ENCODE measurements around the gene RNF208.

The RNF208 gene

GRCh38 chr9:137222190-137223077, at the start of gene RNF208:
RNF208 (minus strand) TSS chr9:137222240; CDS start chr9:137221212, 1,028 bp downstream.
- DNase-seq = peak in 11 of 56 donors; percentile 13 to 63 (median 36)

DNA sequence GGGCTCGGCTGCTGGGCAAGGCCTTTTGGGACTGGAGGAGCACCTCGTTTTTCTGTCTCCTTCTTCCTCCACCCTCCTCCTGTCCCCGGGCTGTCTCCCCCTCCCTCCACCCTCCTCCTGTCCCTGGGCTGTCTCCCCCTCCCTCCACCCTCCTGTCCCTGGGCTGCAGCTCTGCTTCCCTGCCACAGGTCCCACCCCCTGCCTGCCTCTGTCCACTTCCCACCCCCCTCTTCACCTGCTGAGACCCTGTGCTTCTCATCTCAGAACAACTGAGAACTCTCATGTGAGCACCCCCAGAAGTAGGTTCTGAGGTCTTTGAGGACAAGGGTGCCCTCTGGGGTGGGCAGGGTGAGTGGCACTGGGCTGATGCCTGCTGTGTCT, 49.6 kb upstream of the RNF208 start:
- DNase-seq = no peak

DNA sequence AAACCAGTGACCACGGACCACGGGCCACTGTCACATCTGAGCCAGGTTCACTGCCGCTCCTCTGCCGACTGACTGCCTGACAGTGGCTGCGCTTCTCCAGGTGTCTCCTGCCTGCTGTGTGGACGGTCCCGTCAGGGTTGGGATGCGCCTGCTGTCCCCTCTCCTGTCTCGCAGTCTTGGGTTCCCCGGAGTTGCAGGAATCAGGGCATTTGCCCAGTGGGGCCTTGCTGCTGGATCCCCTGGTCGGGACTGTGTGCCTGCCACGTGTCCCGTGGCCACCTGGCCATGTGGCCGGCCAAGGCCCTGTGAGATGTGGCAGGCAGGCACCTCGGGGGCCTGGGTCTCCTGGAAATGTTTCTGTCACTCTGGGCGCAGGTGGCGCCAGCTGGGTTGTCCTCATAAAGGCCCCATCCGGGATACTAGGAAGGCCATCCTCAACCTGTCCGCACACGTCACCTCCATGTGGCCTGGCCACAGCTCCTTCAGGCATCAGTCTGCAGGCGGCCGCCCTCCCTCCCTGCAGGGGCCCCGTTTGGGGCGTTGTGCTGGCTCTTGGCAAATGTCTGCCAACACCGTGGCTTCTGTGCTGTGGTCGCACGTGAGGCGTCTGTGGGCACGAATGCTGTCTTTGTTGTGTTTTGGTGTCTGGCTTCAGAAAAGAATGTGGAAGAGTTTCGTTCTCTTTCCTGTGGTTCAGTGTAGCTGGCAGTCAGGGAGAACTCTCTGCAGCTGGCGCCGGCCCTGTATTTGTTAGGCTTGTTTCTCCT, 49.1 kb upstream of the RNF208 start:
- DNase-seq = no peak

DNA sequence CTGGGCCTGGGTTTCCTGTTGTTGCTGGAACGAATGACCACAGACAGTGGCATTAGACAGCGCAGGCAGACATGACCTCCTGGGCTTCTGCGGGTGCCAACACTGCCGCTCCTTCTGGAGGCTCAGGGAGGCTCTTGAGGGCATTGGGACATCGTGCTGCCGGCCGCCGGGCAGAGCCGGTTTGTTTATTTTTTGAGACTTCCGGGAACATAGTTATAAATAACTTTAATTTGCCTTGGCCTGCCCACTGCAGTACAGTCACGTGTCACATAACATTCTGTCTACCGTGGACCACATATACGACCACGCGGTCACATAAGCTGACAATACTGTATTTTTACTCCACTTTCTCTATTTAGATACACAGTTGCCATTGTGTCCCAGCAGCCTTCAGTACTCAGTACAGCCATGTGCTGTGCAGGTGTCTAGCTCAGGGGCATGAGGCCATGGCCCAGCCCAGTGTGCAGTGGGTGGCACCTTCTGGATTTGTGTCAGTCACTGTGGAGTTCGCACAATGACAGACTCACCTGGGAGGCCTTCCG, 47.3 kb upstream of the RNF208 start:
- no peak for DNase-seq

DNA sequence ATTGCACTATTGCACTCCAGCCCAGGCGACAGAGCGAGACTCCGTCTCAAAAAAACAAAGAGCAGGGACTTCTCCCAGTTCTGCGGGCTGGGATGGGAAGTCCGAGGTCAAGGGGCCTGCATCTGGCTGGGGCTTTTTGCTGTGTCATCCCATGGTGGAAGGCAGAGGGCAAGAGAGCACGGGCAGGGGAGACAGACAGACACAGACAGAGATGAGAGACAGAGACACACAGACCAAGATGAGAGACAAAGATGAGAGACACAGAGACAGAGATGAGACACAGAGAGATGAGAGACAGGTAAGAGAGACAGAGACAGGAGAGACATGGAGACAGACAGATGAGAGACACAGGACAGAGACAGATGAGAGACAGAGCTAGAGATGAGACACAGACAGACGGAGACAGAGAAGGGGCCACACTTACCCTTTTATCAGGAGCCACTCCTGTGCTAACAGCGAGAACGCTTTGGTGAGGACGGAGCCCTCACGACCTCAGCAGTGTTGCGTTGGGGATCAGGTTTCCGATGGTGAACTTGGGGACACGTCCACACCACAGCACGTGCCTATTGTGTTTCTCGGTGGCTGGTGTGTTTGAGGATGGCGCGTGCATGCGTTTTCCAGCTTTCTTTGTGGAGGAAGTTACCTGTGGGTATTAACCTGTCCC, 46.6 kb upstream of the RNF208 start:
- no peak for DNase-seq

DNA sequence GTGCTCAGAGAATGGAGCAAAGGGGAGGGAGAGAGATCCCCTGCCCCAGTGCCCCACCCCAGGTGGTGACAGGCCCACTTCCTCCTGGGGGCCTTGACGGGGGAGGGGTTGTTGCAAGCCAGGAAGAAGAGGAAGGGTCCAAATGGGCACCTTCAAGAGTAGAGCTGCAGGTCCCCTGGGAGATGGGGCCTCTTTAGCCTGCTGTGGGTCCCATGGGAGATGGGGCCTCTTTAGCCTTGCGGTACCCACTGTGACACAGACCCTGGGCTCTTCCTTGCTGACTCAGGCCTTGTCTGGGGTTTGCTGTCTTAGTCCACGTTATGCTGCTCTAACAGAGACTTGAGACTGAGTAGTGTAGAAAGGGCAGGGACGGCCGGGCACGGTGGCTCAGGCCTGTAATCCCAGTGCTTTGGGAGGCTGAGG, 45.9 kb upstream of the RNF208 start:
- no peak for DNase-seq

DNA sequence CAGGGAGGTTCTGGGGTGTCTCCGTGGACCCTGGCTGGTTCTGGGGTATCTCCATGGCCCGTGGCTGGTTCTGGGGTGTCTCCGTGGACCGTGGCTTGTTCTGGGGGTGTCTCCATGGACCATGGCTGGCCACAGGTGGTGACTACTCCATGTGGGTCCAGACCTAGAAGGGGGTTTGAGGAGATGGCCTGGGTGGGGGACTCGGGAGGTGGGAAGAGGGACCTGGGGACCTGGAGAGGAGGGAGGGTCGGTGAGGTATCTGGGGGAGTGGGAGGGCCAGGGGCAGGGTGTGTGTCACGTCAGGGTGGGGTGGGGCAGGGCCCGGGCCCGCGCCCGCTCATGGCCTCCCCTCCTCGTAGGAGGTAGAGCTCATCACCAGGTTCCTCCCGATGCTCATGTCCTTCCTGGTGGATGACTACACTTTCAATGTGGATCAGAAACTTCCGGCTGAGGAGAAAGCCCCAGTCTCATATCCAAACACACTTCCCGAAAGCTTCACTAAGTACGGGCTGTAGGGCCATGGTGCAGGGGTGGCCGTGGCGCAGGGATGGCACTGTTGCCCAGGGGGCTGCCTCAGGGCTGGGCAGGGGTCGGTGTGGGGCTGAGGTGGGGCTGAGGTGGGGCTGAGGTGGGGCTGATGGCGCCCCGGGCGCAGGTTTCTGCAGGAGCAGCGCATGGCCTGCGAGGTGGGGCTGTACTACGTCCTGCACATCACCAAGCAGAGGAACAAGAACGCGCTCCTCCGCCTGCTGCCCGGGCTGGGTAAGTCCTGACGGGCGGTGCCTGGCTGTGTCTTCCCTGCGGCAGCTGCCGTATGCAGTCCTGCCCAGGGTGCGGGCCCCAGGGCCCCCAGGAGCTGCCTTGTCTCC, 44.8 kb upstream of the RNF208 start:
- no peak for DNase-seq

DNA sequence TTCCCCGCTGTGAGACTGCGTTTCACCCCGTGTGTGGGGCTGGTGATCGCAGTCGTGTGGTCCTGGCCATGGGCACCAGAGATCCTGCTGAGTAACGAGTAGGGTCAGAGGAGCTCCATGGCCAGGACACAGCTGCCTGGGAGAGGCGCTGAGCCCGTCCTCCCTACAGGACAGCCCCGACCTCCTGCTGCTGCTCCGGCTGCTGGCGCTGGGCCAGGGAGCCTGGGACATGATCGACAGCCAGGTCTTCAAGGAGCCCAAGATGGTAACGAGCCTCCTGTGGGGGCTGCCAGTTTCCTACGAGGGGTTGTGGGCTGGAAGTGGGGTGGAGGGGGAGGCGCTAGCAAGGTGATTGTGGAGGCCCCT, 44.1 kb upstream of the RNF208 start:
- no peak for DNase-seq

GRCh38 chr9:137265496-137266161, 43.6 kb upstream of the RNF208 start:
- no peak for DNase-seq

DNA sequence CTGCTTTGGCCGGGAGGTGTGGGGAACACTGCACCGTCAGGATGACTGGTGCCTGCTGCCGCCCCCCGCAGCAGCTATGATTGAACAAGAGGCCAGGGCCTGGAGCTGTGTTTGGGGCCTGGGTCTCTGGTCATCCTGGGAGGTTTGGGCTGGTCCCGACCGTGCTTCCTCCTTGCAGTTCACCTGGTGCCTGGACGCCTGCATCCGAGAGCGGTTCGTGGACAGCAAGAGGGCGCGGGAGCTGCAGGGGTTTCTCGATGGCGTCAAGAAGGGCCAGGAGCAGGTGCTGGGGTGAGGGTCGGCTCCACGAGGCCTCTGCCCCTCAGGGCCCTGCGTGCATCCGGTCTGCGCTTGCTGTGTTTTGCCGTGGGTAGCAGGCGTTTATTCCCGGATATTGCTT, 42.0 kb upstream of the RNF208 start:
- DNase-seq = no peak

GRCh38 chr9:137263506-137263905, 41.5 kb upstream of the RNF208 start:
- no peak for DNase-seq

GRCh38 chr9:137262909-137263285, 40.9 kb upstream of the RNF208 start:
- DNase-seq = no peak

- DNase-seq = peak in 6 of 56 donors; percentile 8 to 51 (median 14)
Measured at GRCh38 chr9:137262173-137262908, 40.3 kb upstream of the RNF208 start.

DNA sequence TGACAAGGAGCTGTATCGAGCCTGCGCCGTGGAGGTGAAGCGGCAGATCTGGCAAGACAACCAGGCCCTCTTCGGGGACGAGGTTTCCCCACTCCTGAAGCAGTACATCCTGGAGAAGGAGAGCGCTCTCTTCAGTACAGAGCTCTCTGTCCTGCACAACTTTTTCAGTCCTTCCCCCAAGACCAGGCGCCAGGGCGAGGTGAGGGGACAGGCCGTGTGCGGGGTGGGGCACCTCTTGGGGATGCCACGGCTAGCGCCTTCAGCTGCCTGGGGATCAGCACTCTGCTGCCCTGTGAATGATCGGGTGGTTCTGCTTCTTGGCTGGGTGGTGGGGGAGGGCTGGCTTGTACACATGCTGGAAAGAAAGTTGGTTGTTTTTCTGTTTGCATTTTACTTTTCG, 34.8 kb upstream of the RNF208 start:
- DNase-seq = no peak

DNA sequence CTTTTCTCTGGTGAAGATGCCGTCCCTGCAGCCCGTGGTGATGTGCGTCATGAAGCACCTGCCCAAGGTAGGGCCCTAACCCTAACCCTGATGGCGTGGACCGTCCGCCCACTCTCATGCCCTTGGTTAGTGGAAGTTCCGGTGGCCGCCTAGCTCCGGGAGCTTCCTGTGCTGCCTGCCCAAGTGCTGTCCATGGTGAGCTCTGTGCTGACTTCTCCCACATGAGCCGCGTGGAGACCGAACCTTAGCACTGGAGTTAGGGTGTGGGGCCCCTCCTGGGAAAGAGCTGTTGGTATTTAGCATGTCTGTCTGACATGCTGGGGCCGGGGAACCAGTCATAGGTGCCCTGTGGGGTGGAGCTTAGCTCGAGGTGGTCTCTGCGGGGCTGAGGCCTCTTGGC, 34.3 kb upstream of the RNF208 start:
- no peak for DNase-seq

DNA sequence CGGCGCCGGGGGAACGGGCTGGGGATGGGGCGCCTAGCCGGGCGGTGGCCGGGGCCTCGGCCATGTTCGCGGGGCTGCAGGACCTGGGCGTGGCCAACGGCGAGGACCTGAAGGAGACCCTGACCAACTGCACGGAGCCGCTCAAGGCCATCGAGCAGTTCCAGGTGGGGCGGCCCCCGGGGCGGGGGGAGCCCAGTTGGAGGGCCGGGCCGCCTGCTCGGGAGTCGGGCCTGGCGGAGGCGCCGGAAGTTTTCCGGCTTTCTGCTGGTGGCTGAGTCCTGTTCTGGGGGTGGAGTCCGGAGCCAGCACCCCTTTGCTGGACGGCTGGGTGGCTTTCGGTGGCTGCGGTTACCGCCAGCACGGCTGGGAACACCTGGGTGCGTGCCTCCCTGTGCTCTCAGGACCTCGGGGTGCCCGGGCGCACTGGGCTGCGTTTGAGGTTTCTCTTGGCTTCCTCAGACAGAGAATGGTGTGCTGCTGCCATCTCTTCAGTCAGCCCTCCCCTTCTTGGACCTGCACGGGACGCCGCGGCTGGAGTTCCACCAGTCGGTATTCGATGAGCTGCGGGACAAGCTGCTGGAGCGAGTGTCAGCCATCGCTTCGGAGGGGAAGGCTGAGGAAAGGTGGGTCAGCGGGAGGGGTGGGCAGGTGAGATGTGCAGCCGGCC, 33.5 kb upstream of the RNF208 start:
- peak in 3 of 56 donors; percentile 50 to 56 (median 50) for DNase-seq

- peak in 55 of 56 donors; percentile 31 to 97 (median 88) for DNase-seq
Measured at GRCh38 chr9:137254624-137255447, 32.8 kb upstream of the RNF208 start, which contains the start of gene NELFB. NELFB (plus strand) TSS chr9:137255327.
